GM19372 (cell line): ENCODE data around the gene CTNS.
"Not testable (repeated sequence)": the region's sequence is repeated elsewhere in the genome, so short reads cannot be mapped to it uniquely, and the experiment has no call there.

Experiments used
- ATAC-seq: cut with Tn5 transposase; IDR thresholded peaks from one replicate; pipeline ENCODE4 v1.9.1; 2021; ENCODE audit warnings: mild to moderate bottlenecking, low read depth, moderate library complexity; ENCODE audit not compliant: unreplicated experiment

Gene CTNS

DNA sequence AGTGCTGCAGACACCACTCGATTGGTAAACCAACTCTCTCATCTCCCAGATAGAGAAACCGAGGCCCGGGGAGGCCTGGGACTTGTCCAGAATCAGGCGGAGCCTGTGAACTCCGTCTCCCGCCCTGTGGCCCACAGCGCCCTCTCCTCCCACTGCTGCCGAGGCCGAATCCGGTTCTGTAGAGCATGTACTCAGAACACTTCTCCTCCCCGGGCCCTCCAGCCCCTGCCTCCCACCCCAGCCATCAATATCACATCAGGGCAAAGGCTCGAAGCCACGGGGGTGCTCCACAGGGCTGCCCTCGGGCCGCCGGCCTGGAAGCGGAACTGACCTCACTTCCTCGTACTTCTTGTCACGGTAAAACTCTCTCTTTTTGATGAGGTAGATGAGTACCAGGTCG lies 45.0 kb downstream of the CTNS start:
- ATAC-seq: no peak

DNA sequence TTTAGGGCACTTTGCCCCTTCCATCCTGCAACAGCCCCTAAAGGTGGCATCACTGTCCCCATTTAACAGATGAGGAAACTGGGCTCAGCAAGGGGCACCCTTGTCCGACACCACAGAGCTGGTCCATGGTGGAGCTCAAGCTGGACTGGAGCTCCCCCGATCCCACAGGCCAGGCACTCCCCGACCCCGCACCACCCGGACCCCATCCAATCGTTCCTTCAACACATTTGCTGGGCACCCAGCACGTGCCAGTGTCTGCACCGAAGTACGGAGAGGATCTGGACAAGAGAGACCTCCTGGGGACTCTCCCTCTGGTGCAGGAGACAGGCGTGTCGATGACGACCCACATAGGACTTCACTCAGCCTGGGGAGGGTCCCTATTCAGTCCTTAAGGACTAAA lies 45.5 kb downstream of the CTNS start:
- no peak for ATAC-seq

DNA sequence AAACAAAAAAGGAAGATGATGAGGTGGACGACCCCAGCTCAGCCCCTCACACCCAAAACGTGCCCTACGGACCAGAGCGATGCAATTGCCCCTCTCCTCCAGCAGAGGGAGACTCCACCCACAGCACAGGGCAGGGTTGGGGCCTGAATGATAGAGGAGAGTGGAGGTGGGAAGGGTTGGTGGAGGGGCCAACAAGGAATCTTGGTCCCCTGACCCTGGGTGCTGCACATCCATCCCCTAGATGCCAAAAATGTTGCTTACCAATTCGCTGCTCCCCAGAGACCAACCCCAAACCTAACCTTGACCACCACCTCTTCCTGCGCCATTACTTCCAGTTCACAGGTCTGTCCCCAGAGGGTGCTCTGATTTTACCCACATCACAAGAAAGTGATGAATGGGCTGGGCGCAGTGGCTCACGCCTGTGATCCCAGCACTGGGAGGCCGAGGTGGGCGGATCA lies 46.5 kb downstream of the CTNS start:
- ATAC-seq: no peak

DNA sequence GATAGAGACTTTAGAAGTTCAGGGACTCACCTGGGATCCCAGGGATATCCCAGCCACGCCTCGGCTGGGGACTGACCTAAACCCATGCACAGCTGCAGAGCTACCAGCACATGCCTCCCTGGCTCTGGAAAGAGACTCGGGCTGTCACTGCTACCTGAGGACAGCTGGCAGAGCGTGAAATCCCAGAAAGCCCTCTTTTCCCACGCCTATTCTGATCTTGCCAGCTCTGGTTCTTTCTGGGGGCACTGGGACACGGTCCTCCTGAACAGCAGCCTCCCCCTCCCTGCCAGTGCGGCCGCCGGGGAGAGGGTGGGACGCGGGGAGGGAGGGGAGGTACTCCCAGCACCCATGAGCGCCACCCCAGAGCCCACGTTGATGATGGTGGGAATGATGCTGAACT lies 48.6 kb downstream of the CTNS start:
- no peak for ATAC-seq

DNA sequence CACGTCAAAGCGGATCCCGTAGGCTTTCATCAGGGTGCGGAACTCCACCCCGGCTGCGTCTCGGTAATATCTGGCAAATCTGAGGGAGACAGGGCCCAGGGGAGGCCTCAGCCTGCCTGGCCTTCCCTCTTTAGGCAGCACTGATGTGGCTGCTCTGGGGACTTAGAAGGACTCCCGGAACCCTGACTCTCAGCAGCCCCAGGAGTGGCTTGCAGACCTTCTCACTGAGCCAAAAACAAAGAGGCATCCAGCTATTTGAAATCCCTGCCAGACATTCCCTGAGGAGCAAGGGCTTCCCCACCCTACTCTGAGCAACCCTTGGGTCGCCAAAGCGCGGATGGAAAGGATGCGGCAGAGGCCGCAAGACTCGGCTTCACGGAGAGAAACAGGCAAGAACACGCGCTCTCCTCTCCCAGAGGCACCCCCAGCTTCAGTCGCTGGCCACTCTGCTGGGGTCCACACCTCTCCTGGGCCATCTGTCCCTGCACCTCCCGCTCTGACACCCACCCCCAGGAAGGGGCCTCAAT lies 51.5 kb downstream of the CTNS start:
- no peak for ATAC-seq

DNA sequence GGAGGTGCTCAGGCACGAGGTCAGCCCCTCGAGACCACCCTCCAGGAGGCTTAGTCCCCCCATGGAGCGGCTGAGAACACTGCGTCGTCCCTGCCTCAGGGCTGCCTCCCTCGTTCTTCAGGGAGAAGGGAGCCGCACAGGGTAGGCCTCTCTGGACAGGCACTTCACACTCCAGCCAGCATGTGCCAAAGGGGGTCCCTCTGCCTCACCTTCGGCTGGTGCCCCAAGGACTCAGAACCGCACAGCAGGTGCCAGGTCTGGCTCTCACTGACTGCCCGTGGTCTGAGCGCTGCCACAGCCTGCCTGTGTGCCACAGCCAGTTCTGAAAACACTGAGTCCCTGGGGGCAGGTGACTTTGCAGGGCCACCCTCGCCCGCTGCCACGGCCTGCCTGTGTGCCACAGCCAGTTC lies 52.3 kb downstream of the CTNS start:
- no peak for ATAC-seq

DNA sequence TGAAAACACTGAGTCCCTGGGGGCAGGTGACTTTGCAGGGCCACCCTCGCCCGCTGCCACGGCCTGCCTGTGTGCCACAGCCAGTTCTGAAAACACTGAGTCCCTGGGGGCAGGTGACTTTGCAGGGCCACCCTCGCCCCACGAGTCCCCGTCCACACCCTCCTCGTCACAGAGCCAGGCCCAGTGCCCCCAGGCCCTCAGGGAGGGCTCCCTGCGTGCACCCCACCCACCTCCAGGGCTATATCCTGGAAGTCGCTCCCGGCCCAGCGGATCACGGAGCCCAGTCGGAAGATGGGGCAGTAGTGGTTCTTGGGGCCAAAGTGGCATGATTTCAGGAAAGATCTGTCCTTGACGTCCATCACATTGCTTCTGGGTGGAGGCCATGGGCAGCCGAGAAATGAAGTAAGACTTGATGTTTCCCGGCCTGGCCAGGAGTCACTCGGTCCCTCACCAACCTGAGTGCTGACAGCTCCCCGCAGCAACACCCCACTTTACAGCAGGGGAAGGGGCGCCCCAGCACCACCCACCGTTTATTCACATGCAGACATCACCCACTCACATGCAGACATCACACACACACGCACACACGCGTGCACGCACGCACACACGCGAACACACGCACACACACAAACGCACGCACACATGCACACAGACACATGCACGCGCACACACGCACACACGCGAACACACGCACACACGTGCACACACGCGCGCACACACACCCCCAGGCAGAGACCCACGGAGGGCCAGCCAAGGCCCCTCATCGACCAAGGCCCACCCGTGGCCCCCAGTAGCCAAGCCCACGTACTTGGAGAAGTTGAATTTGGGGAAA lies 52.9 kb downstream of the CTNS start:
- ATAC-seq: no peak

DNA sequence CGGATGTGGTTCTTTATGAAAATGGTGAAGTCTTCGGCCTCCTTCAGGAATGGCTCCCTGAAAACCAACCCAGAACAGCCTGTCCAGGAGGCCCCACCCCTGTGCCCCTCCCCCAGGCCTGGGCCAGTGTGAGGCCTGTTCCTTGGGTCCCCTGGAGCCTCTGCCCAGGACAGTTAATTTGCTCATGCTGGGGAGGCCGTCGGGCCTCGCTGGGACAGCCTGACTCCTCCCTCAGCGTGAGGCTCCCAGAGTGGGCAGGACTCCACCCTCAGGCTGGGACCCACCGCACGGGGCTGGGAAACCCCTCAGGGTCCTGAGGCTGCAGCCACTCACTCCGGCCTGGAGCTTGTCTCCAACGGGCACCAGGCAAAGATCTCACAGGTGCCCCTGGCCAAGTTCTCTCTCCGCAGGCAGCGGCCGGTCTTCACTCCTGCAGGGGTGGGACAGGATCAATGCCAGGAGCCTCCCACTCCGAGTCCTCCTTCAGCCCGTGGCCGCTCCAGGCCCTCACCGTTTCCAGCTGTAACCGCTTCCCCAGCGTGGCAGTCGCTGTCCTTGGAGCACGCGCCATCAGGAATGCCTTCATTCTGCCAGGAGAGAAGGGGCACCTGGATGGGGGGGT lies 53.6 kb downstream of the CTNS start:
- no peak for ATAC-seq

DNA sequence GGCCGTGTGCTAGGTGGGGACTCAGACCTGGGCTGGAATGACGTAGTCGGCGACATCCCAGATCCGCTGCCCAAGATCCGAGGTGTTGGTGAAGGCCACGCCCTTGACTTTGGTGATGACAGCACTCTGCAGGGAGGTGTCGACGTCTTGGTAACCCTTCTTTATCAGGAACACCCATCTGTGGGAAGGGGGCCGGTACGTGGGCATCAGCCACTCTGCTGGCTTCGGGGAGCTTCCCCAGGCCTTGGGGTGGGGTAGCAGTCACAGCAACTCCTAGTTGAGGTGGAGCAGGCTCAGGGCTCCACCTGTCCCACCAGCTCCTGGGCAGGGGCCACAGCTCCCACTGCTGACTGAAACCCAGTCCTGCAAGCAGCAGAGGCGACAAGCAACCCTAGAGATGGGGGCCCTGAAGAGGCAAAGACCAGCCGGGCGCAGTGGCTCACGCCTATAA lies 55.1 kb downstream of the CTNS start:
- ATAC-seq: no peak

DNA sequence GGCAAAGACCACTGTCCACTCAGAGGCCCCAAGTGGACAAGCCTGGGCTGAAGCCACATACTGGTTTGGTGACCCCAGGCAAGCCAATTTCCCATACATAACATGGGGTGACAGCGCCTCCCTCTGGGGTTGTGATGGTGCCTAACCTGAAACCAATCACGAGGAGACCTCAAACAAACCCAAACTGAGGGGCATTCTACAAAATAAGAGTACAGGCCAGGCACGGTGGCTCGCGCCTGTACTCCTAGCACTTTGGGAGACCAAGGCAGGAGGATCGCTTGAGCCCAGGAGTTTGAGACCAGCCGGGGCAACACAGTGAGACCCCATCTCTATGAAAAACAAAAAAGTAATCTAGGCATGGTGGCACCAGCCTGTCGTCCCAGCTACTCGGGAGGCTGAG lies 55.8 kb downstream of the CTNS start:
- ATAC-seq: no peak

DNA sequence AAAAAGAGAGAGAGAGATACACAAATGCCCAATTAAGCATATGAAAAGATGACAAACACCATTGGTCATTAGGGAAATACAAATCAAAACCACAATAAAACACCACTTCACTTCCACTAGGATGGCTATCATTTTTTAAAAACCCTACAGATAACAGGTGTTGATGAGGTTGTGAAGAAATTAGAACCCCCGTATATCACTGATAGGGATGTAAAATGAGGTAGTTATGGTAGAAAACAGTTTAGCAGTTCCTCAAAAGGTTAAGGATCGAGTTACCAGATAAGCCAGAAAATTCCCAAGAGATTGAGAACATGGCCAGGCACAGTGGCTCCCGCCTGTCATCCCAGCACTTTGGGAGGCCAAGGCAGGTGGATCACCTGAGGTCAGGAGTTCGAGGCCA lies 56.6 kb downstream of the CTNS start:
- ATAC-seq: no peak

DNA sequence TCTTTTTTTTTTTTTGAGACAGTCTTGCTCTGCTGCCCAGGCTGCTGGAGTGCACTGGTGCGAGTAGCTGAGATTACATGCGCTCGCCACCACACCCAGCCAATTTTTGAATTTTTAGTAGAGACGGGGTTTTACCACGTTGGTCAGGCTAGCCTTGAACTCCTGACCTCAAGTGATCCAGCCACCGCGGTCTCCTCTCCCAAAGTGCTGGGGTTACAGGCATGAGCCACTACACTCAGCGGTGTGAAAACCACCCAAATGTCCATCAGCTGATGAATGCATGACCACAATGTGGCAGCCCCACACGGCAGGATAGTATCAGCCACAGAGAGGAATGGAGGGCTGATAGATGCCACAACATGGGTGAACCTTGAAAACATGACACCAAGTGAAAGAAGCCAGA lies 57.3 kb downstream of the CTNS start:
- ATAC-seq: no peak

DNA sequence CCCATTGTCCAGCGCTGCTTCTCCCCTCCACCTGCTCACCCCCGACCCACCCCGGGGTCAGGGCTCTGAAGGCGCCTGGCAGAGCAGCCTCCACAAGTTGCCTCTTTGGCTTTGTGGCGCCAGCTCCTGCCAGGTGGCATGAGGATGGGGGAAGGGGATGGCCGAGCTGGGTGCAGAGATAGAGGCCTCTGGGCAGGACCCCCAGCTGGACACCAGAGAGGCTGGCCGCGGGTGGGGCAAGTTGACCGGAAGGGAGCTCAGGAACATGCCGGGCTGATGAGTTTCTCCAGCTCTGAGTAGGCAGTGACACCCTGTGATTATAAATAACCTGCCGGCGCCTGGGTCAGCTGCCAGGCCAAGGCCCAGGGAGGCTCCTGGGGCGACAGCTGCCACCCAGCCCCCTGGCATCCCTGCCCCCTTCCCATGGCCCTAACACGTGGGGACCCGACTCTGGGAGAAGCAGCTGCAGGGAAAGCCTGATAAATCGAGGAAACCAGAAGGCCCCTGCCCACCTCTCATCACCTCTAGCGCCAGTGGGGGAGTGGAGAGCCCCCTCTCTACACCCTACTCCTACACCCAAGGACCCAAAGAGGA lies 58.7 kb downstream of the CTNS start:
- ATAC-seq: no peak

DNA sequence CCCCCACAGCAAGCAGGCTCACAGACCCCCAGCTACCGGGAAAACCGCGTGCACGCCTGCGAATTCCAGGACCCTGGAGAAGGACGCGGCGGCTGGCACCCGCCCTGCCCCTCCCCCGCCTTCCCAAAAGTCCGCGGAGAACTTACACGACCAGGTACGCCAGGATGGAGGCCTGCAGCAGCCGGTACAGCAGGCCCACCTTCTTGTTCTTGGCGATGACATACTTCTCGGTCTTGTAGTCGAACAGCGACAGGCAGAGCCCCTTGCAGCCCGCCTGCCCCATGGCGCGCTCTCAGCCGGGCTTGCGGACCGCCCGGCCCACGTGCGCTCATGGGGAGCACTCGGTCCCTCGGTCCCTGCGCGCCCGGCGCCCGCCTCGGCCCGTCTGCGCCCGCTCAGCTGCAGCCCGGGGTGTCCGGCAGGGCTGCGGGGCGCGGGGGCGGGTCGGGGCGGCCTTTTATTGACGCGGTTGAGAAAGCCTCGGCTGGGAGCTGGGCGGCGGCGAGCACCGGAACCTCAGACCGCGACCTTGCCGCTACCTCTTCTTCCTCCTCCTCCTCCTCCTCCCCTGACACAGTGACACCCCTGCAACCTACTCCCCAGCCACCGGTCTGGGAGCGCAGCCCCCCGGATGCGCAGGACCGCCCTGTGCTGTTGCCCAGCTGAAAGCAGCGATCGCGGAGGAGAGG lies 59.3 kb downstream of the CTNS start, which contains the start of gene P2RX5:
TSS of gene P2RX5 (minus strand) at position 433 of the 689 bp plus-strand sequence. CDS start at position 283, 150 bp downstream.
- ATAC-seq: no peak

DNA sequence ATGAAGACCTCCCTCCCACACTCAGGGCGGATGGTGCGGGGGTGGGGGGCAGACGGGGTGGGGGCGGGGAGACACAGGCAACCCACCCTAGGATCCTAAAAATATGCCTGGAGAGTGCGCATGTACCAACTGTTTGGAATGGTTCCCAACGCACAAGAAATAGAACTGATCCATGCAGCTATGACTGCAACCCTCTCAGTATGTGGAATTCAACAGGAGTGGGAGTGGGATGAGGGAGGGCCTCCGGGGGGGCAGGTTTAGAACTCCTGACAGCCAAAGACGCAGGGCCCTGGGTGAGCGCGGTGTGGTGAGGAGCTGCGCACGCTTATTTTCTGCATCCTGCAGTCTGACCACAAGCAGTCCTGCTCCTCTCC lies 60.5 kb downstream of the CTNS start:
- ATAC-seq: no peak

DNA sequence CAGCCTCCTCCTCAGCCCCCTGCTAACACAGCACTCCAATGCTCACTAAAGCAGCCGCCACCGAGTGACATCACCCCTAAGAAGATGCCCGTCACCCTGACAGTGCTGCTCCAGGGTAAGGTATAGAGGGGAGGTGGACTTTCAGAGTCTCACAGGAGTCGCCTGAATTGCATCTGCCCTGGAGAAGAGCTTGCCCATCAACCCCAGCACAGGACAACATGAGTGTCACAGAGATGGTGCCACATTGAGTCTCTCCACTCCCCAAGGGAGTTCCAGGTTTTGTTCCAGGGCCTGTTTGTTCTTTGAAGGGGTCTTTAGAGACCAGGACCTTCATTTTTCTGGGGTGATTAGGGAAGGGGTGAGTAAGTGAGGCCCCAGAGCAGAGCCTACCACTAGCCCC lies 61.6 kb downstream of the CTNS start:
- no peak for ATAC-seq

DNA sequence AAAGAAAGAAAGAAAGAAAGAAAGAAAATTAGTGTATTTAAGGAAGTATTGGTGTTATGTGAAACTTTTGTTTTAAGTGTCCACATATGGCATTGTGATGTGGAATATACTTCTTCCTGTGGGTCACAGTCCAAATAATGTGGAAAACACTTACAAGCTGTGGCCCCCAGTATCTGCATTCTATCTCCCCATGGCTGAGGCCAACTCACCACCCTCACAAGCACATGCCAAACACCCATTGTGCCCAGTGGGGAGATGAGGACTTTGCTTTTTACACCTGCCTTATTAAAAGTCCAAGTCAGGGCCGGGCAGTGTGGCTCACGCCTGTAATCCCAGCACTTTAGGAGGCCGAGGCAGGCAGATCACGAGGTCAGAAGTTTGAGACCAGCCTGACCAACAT lies 63.4 kb downstream of the CTNS start:
- no peak for ATAC-seq

DNA sequence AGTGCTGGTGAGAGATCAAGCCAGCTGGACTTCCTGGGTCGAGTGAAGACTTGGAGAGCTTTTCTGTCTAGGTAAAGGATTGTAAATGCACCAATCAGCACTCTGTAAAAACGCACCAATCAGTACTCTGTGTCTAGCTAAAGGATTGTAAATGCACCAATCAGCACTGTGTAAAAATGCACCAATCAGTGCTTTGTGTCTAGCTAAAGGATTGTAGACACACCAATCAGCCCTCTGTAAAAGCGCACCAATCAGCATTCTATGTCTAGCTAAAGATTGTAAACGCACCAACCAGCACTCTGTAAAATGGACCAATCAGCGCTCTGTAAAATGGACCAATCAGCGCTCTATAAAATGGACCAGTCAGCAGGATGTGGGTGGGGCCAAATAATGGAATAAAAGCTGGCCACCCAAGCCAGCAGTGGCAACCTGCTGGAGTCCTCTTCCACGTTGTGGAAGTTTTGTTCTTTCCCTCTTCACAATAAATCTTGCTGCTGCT lies 65.5 kb downstream of the CTNS start:
- not testable (repeated sequence) for ATAC-seq

DNA sequence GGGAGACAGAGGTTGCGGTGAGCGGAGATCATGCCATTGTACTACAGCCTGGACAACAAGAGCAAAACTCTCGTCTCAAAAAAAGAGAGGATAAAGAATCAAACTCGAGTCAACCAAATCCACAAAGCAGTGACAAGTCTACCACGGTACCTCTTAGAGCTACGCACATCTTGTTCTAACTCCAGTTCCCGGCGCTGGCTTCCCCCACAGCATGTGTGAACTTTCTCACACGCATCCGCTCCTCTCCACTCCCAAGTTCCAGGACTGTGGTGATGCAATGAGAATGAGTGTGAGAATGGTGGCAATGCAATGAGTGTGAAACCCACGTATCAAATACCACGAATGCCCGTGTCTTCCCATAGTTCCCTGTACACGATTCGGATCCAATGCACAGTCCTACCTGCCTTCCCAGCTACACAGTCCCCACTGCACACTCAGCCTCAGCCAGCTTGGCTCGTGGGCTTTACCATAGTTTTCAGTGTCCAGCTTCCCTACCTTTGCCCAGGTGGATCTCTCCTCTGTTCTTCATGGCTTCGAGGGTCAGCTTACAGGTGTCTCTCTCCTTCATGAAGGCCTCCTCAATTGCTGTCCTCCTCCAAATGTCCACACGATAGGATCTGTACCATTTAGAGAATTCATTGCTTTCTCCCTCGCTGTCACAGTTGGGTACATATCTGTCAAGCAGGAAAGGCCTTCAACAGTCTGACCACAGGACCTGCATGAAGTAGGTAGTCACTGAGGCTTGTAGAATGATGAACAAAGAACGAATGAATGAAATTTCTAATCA lies 68.6 kb downstream of the CTNS start:
- no peak for ATAC-seq

DNA sequence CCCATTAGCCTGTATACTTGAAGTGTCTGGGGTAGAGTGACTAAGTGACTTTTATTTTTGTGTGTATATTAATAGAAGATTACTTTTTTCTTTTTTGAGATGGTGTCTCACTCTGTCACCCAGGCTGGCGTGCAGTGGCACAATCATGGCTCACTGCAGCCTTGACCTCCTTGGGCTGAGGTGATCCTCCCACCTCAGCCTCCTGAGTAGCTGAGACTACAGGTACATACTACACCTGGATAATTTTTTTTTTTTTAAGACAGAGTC lies 69.1 kb downstream of the CTNS start:
- not testable (repeated sequence) for ATAC-seq
